HG03558 (cell line): Measurements from ENCODE around the gene FITM1.

Source experiments
- ATAC-seq: cut with Tn5 transposase; IDR thresholded peaks from one replicate; pipeline ENCODE4 v1.9.1; 2021; ENCODE audit warnings: moderate number of reproducible peaks; ENCODE audit not compliant: unreplicated experiment; ENCODE audit errors: extremely low read depth

Gene FITM1

GRCh38 chr14:24137529-24138395, 7.3 kb downstream of the FITM1 start:
- ATAC-seq: no peak

GRCh38 chr14:24138396-24139271, 8.2 kb downstream of the FITM1 start:
- no peak for ATAC-seq

- ATAC-seq: no peak
Measured at GRCh38 chr14:24139272-24139934, 8.9 kb downstream of the FITM1 start.

- peak; percentile 64 for ATAC-seq
Measured at GRCh38 chr14:24141097-24141880, 10.8 kb downstream of the FITM1 start, which contains the start of gene EMC9. Gene EMC9 (minus strand): TSS chr14:24141591. CDS start chr14:24141304, 287 bp downstream.

- ATAC-seq: no peak
Measured at GRCh38 chr14:24143511-24143910, 13.1 kb downstream of the FITM1 start.

- no peak for ATAC-seq
Measured at GRCh38 chr14:24144451-24144850, 14.0 kb downstream of the FITM1 start.

GRCh38 chr14:24145219-24145618, 14.8 kb downstream of the FITM1 start:
- no peak for ATAC-seq

GRCh38 chr14:24145690-24146452, 15.4 kb downstream of the FITM1 start:
- ATAC-seq: no peak

GRCh38 chr14:24146453-24146977, 16.1 kb downstream of the FITM1 start, which contains the start of gene PSME2:
Gene PSME2 (minus strand): TSS chr14:24146610. CDS start chr14:24146581, 29 bp downstream.
- ATAC-seq: peak; percentile 37

- ATAC-seq: peak; percentile 70
Measured at GRCh38 chr14:24146978-24147760, 16.7 kb downstream of the FITM1 start, which contains the start of gene RNF31. Gene RNF31 (plus strand): TSS chr14:24147498. CDS start chr14:24147699, 201 bp downstream.

- no peak for ATAC-seq
Measured at GRCh38 chr14:24147761-24148428, 17.4 kb downstream of the FITM1 start.

- no peak for ATAC-seq
Measured at GRCh38 chr14:24149302-24149969, 19.0 kb downstream of the FITM1 start.

GRCh38 chr14:24150061-24150460, 19.6 kb downstream of the FITM1 start:
- no peak for ATAC-seq

- no peak for ATAC-seq
Measured at GRCh38 chr14:24150567-24150966, 20.1 kb downstream of the FITM1 start.

- no peak for ATAC-seq
Measured at GRCh38 chr14:24150993-24151392, 20.5 kb downstream of the FITM1 start.

GRCh38 chr14:24151404-24152080, 21.1 kb downstream of the FITM1 start:
- ATAC-seq: no peak
